ENCODE results near the gene CORO2B. TPM values are rescaled to one million over a fixed set of nuclear protein-coding genes. Genes with fewer than 3 reads are reported as not detected.

CORO2B gene
- total RNA-seq, 2 experiments from 2014 or later, result 0.07 to 0.19 TPM

DNA sequence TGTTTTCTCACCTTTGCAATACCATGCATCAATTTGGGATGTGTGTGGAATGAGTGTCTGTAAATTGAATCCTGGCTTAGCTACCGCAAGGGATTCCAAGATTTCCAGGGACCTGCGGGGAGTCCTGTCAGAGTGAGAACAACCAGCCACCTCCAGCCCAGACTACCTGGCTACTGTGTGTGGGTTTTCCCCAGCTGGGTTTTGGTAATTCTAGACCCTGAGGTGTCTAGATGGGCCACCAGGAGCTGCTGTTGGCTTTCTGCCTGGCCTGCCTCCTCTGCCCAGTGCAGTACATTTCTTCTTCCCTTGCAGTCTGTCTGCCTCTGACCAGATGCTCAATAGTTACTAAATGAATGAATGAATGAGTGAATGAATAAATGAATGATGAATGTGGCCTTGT is 32.5 kb upstream of the CORO2B start:
- no peak for DNase-seq
- Mint-ChIP-seq H3K27me3 (peaks cover 40% of the 10 kb centered on the region), H3K4me1 (ENCODE audit: low read depth) (peaks cover 6% of the 10 kb centered on the region), H3K27ac (no peak overlapping the region), H3K9me3 (no peaks in the 10 kb centered on the region), H3K36me3 (no peaks in the 10 kb centered on the region), H3K4me3 (no peak overlapping the region)
- intact Hi-C loops (cut with micrococcal nuclease), result no loop called here
- CTCF ChIA-PET, result interaction anchor here (0.8 to 1.8 kb wide), 5 partner anchors 14 to 240 kb away, joined by 3 to 6 read pairs (median 4); no protein-coding TSS in a partner anchor
- POLR2A ChIA-PET, result no interaction called here

- CTCF ChIA-PET, result interaction anchor here (1.2 to 8.4 kb wide), 6 partner anchors 10 to 327 kb away, joined by 3 to 164 read pairs (median 31); no protein-coding TSS in a partner anchor
- H3K4me3 Mint-ChIP-seq, result no peak overlapping the region
- peaks cover 40% of the 10 kb centered on the region for H3K27me3 Mint-ChIP-seq
- intact Hi-C loops (cut with micrococcal nuclease), result no loop called here
- no peak for DNase-seq
- H3K9me3 Mint-ChIP-seq, result no peaks in the 10 kb centered on the region
- no peak overlapping the region for H3K27ac Mint-ChIP-seq
- H3K36me3 Mint-ChIP-seq, result no peaks in the 10 kb centered on the region
- POLR2A ChIA-PET, result no interaction called here
- peaks cover 6% of the 10 kb centered on the region for H3K4me1 Mint-ChIP-seq (ENCODE audit: low read depth)
Observed at GRCh38 chr15:68548364-68548763, 30.4 kb upstream of the CORO2B start.

DNA sequence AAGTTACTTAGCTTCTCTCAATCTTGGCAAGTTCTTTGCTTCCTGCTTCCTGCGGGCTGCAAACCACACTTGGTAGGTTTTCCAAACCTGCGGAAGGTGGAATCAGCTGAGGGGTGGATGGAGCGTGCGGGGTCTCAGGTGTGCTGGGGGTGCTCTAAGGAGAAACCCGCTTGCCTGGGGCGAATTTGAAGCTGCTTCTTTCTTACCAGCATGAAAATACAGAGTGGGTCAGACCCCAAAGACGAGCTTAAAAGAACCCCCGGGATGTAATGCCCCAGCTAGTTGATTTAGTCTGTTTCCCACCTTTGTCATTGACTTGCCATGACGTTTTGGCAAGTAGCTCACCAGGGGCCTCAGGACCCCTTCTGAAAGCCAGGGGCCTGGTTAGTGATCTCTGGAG is 28.8 kb upstream of the CORO2B start:
- ChIA-PET CTCF (interaction anchor here (0.6 to 8.4 kb wide), 43 partner anchors 8 to 457 kb away, joined by 3 to 164 read pairs (median 4); no protein-coding TSS in a partner anchor), POLR2A (no interaction called here)
- peaks cover 6% of the 10 kb centered on the region for H3K4me1 Mint-ChIP-seq (ENCODE audit: low read depth)
- H3K4me3 Mint-ChIP-seq, result no peak overlapping the region
- intact Hi-C loops (cut with micrococcal nuclease), result loop anchor here (5.0 kb wide), 1 partner anchor 327 kb away; no protein-coding TSS in a partner anchor
- H3K36me3 Mint-ChIP-seq, result no peaks in the 10 kb centered on the region
- peaks cover 43% of the 10 kb centered on the region for H3K27me3 Mint-ChIP-seq
- DNase-seq, result no peak
- no peak overlapping the region for H3K27ac Mint-ChIP-seq
- H3K9me3 Mint-ChIP-seq, result no peaks in the 10 kb centered on the region

DNA sequence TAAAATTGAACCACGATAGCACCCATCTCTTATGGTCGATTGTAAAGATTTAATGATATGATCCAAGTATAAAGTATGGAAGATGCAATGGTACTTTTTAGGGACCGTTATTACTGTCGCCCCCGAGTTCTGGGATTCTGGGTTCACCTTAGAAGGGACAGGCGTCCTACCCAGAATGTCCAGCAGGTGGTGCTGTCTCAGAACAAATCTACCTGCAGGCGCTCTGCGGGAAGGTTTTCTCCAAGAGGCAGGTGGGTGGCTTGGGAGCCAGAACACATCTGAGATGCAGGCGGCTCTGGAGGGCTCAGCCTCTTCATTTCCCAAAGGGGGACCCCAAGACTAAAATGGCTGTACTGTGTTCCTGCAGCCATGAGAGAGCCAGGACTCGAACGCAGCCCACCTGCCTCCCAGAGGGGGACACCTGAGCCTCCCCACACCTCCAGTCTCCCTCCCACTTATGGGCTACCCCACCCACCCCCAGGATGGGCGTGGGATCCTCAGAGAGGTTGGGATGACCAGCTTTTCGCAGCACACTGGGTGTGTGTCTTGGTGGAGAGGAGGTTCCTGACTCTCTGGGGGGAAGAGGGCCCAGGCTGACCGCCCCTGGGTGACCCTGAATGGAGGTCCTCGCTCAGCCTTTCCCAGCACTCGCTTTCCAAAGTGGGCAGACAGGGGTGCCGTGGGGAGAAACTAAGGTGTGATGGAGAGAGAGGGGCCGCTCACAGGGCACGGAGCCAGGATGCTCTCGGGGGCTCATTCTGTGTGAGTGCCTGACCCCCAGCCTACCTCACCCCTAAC is 28.1 kb upstream of the CORO2B start:
- intact Hi-C loops (cut with micrococcal nuclease), result loop anchor here (5.0 kb wide), 1 partner anchor 327 kb away; no protein-coding TSS in a partner anchor
- POLR2A ChIA-PET, result no interaction called here
- Mint-ChIP-seq H3K27me3 (peaks cover 49% of the 10 kb centered on the region), H3K9me3 (no peaks in the 10 kb centered on the region), H3K27ac (no peak overlapping the region), H3K4me3 (no peak overlapping the region), H3K4me1 (ENCODE audit: low read depth) (peaks cover 6% of the 10 kb centered on the region), H3K36me3 (no peaks in the 10 kb centered on the region)
- CTCF ChIA-PET, result interaction anchor here (0.6 to 8.4 kb wide), 46 partner anchors 9 to 456 kb away, joined by 3 to 164 read pairs (median 4); no protein-coding TSS in a partner anchor
- peak; percentile 81 for DNase-seq

- POLR2A ChIA-PET, result no interaction called here
- Mint-ChIP-seq H3K9me3 (no peaks in the 10 kb centered on the region), H3K27ac (no peak overlapping the region)
Observed at GRCh38 chr15:68551296-68551635, 27.5 kb upstream of the CORO2B start.

DNA sequence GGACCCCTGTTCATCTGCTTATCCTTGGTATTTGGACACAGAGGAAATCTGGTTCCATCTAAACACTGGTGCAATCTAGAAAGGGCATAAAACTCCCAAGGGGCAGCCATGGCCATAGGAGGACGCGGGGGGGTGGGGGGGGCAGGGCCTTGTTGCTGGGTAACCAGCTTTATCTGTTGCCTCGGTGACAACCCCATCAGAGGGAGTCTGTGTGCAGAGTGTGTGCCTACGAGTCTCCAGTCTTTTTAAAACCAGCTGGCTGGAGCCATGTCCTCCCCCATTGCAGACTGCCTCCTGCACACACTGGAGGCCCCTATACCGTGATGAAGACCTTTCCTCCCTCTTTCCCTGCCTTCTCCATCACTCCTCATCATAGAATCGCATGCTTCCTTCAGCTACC is 26.4 kb upstream of the CORO2B start:
- H3K27ac Mint-ChIP-seq, result no peak overlapping the region
- intact Hi-C loops (cut with micrococcal nuclease), result loop anchor here (5.0 kb wide), 1 partner anchor 325 kb away; no protein-coding TSS in a partner anchor
- peaks cover 52% of the 10 kb centered on the region for H3K27me3 Mint-ChIP-seq
- ChIA-PET CTCF (interaction anchor here (0.9 to 8.4 kb wide), 5 partner anchors 14 to 372 kb away, joined by 3 to 164 read pairs (median 19); no protein-coding TSS in a partner anchor), POLR2A (no interaction called here)
- H3K36me3 Mint-ChIP-seq, result no peaks in the 10 kb centered on the region
- H3K4me1 Mint-ChIP-seq (ENCODE audit: low read depth), result peaks cover 6% of the 10 kb centered on the region
- no peak for DNase-seq
- H3K4me3 Mint-ChIP-seq, result no peak overlapping the region
- H3K9me3 Mint-ChIP-seq, result no peaks in the 10 kb centered on the region

More at GRCh38 chr15:68551296-68551635, 27.5 kb upstream of the CORO2B start:
- CTCF ChIA-PET, result interaction anchor here (0.9 to 8.4 kb wide), 9 partner anchors 9 to 374 kb away, joined by 3 to 164 read pairs (median 5); no protein-coding TSS in a partner anchor
- Mint-ChIP-seq H3K36me3 (no peaks in the 10 kb centered on the region), H3K4me1 (ENCODE audit: low read depth) (peaks cover 6% of the 10 kb centered on the region), H3K4me3 (no peak overlapping the region), H3K27me3 (peaks cover 49% of the 10 kb centered on the region)
- intact Hi-C loops (cut with micrococcal nuclease), result loop anchor here (5.0 kb wide), 1 partner anchor 326 kb away; no protein-coding TSS in a partner anchor
- no peak for DNase-seq

DNA sequence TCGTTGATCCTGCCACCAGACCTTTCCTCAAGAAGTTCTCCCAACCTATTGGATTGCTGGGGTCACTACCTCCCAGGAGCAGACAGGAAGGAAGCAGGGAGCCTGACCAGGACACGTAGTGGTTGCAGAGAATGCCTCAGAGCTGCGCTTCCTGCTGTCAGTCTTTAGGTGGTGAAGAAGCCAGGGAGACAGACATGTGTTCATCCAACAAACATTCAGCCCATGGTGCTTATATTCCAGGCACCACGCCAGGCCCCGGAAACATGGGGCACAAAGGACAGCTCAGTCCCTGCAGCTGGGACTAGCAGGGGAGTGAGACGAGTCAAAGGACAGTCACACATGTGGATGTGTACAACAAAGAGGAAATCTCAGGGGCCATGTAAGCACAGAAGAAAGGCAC is 26.0 kb upstream of the CORO2B start:
- Mint-ChIP-seq H3K9me3 (no peaks in the 10 kb centered on the region), H3K36me3 (no peaks in the 10 kb centered on the region), H3K27ac (no peak overlapping the region), H3K4me1 (ENCODE audit: low read depth) (peaks cover 6% of the 10 kb centered on the region), H3K27me3 (peaks cover 55% of the 10 kb centered on the region), H3K4me3 (no peak overlapping the region)
- ChIA-PET POLR2A (no interaction called here), CTCF (interaction anchor here (0.9 to 8.4 kb wide), 5 partner anchors 14 to 372 kb away, joined by 3 to 164 read pairs (median 19); no protein-coding TSS in a partner anchor)
- DNase-seq, result no peak
- intact Hi-C loops (cut with micrococcal nuclease), result loop anchor here (5.0 kb wide), 1 partner anchor 325 kb away; no protein-coding TSS in a partner anchor

DNA sequence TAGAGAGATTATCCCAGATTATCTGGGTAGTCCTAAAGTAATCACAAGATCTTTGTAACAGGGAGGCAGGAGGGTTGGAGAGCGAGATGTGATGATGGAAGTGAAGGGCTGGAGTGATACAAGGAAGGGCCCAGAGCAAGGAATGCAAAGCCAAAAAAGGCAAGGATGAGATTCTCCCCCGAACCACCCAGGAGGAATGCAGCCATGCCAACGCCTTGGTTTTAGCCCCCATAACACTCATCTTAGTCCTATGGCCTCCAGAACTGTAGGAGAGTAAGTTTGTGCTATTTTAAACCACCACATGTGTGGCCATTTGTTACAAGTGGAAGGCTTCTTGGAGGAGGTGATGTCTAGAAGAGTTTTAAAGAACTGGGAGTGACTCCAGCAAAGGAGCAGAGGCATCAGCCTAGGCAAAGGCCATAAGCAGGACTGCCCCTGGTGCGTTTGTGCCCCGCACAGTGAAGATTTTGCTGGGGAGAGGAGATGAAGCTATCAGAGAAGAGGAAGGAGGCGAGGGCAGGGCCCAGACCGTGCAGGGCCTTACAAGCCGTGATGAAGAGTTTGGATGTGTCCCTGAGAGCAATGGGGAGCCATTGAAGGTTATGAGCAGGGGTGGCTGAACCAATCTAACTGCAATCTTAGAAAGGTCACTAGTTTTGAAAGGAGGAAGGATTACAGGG is 25.3 kb upstream of the CORO2B start:
- Mint-ChIP-seq H3K9me3 (no peaks in the 10 kb centered on the region), H3K27ac (no peak overlapping the region), H3K36me3 (no peaks in the 10 kb centered on the region), H3K27me3 (peaks cover 55% of the 10 kb centered on the region), H3K4me1 (ENCODE audit: low read depth) (peaks cover 2% of the 10 kb centered on the region), H3K4me3 (no peak overlapping the region)
- POLR2A ChIA-PET, result no interaction called here
- DNase-seq, result no peak
- intact Hi-C loops (cut with micrococcal nuclease), result loop anchor here (5.0 kb wide), 1 partner anchor 324 kb away; no protein-coding TSS in a partner anchor
- CTCF ChIA-PET, result interaction anchor here (0.6 to 8.4 kb wide), 16 partner anchors 11 to 371 kb away, joined by 3 to 164 read pairs (median 3); no protein-coding TSS in a partner anchor

GRCh38 chr15:68553994-68554720 is 24.6 kb upstream of the CORO2B start:
- CTCF ChIA-PET, result interaction anchor here (0.7 to 8.4 kb wide), 18 partner anchors 11 to 371 kb away, joined by 3 to 164 read pairs (median 3); no protein-coding TSS in a partner anchor
- POLR2A ChIA-PET, result no interaction called here

DNA sequence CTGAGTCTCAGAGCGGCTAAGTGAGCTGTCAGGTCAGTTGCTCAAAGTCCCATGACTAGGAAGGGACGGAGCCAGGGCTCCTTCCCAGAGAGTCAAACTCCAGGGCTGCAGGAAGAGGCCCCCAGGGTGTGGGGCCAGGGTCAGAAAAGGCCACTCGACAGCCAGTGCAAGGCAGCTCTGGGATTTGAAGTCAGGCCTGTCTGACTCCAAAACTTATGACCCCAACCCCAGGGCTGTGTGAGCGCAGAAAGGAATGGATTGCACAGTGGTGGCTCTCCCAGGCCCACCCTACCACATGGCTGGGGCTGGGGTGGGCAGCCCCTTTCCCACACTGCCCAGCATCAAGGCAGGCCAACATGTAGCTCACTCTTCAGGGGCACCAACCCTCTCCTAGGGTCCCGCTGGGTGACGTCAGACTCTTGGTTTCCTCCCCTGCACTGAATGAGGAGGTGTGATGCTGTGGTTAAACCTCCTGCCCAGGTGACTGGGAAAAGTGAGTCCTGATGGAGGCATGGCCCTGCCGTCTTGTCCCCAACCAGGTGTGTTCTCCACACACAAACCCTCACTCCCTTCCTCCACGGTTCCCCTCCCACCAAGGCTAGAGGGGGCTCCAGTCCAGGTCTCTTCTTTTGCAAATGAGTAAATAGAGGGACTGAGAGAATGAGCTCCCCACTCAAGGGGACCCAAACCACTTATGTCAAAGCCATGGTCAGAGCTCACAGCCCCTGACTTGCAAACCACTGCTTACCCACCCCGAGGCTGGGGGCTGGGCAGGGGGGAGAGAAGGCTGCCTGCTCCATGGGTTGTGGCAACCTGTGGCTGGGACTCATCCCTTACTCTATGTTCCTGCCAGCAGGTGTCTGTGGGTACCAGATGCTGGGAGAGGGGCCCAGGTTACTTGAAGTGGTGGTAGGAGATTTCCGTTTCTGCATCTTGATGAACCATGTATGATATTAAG is 23.8 kb upstream of the CORO2B start:
- peaks cover 63% of the 10 kb centered on the region for H3K27me3 Mint-ChIP-seq

More at GRCh38 chr15:68553994-68554720, 24.6 kb upstream of the CORO2B start:
- intact Hi-C loops (cut with micrococcal nuclease), result loop anchor here (1.0 to 5.0 kb wide), 2 partner anchors 120 to 323 kb away; no protein-coding TSS in a partner anchor
- peak; percentile 71 for DNase-seq
- Mint-ChIP-seq H3K4me1 (ENCODE audit: low read depth) (peaks cover 6% of the 10 kb centered on the region), H3K9me3 (no peaks in the 10 kb centered on the region), H3K36me3 (no peaks in the 10 kb centered on the region), H3K27ac (no peak overlapping the region), H3K4me3 (no peak overlapping the region), H3K27me3 (peaks cover 59% of the 10 kb centered on the region)

More for the DNA sequence above, 23.8 kb upstream of the CORO2B start:
- intact Hi-C loops (cut with micrococcal nuclease), result loop anchor here (1.0 to 5.0 kb wide), 2 partner anchors 119 to 322 kb away; no protein-coding TSS in a partner anchor
- Mint-ChIP-seq H3K36me3 (no peaks in the 10 kb centered on the region), H3K4me3 (no peak overlapping the region), H3K4me1 (ENCODE audit: low read depth) (peaks cover 14% of the 10 kb centered on the region), H3K27ac (no peak overlapping the region), H3K9me3 (no peaks in the 10 kb centered on the region)
- no peak for DNase-seq
- ChIA-PET POLR2A (no interaction called here), CTCF (interaction anchor here (0.8 to 8.4 kb wide), 17 partner anchors 10 to 370 kb away, joined by 3 to 164 read pairs (median 3); no protein-coding TSS in a partner anchor)

Measured in activated CD4-positive, alpha-beta memory T cell treated with anti-CD3 and anti-CD28 coated beads for 36 hours (primary cell).